ENCODE measurements around the gene RIOK3. TPM values are rescaled to one million over a fixed set of nuclear protein-coding genes. Genes with fewer than 3 reads are reported as not detected.
A peak's percentile ranks its signal among the peaks of the same experiment; 100 is the strongest.

RIOK3 gene
- total RNA-seq, 2 donors from 2014 or later: 76.6 to 165 TPM

DNA sequence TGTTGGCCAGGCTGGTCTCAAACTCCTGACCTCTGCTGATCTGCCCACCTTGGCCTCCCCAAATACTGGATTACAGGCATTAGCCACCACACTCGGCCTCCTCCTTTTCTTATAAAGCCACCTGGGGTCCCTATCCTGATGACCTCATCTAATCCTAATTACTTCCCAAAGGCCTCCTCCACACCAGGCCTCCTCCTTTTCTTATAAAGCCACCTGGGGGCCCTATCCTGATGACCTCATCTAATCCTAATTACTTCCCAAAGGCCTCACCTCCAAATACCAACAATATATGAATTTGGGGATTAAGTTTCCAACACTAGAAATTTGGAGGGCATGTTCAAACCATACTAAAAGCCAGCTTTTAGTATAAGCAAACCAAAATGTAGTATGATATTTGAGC, 40.6 kb downstream of the RIOK3 start:
- no peaks in the 10 kb centered on the region for H3K9me3 ChIP-seq
- no peaks in the 10 kb centered on the region for H3K36me3 ChIP-seq
- no peak for DNase-seq
- H3K4me3 ChIP-seq: no peak overlapping the region
- intact Hi-C loops (cut with DNase I): no loop called here
- TF ChIP-seq, protein P1, sequence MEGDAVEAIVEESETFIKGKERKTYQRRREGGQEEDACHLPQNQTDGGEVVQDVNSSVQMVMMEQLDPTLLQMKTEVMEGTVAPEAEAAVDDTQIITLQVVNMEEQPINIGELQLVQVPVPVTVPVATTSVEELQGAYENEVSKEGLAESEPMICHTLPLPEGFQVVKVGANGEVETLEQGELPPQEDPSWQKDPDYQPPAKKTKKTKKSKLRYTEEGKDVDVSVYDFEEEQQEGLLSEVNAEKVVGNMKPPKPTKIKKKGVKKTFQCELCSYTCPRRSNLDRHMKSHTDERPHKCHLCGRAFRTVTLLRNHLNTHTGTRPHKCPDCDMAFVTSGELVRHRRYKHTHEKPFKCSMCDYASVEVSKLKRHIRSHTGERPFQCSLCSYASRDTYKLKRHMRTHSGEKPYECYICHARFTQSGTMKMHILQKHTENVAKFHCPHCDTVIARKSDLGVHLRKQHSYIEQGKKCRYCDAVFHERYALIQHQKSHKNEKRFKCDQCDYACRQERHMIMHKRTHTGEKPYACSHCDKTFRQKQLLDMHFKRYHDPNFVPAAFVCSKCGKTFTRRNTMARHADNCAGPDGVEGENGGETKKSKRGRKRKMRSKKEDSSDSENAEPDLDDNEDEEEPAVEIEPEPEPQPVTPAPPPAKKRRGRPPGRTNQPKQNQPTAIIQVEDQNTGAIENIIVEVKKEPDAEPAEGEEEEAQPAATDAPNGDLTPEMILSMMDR (IDR thresholded peaks at IDR 0.05): no peak
- H3K9ac ChIP-seq (ENCODE audit: low read depth in 2 of 2, low read length in 2 of 2): no peak overlapping the region
- H3K27me3 ChIP-seq: no peaks in the 10 kb centered on the region
- H3K4me1 ChIP-seq: no peaks in the 10 kb centered on the region
- no peak overlapping the region for H3K27ac ChIP-seq

DNA sequence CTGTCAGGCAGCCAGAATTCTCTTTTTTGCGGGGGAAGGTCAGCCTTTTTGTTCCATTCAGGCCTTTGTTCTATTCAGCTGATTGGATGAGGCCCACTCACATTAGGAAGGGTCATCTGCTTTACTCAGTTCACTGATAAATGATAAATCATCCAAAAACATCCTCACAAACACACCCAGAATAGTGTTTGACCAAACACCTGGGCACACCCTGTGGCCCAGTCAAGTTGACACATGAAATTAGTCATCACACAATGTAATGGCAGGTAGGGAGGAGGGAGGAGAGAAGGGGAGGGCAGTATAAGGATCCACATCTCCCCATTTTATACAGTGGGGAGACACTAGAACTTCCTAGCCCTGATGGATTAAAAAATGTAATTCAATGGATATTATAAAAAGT, 41.9 kb downstream of the RIOK3 start:
- intact Hi-C loops (cut with DNase I): no loop called here
- Histone ChIP-seq H3K4me3 (no peak overlapping the region), H3K9me3 (no peaks in the 10 kb centered on the region), H3K4me1 (no peaks in the 10 kb centered on the region), H3K27ac (no peak overlapping the region), H3K27me3 (no peaks in the 10 kb centered on the region), H3K36me3 (no peaks in the 10 kb centered on the region), H3K9ac (ENCODE audit: low read depth in 2 of 2, low read length in 2 of 2) (no peak overlapping the region)
- TF ChIP-seq, protein P1 (IDR thresholded peaks at IDR 0.05): no peak
- DNase-seq: peak; percentile 29

DNA sequence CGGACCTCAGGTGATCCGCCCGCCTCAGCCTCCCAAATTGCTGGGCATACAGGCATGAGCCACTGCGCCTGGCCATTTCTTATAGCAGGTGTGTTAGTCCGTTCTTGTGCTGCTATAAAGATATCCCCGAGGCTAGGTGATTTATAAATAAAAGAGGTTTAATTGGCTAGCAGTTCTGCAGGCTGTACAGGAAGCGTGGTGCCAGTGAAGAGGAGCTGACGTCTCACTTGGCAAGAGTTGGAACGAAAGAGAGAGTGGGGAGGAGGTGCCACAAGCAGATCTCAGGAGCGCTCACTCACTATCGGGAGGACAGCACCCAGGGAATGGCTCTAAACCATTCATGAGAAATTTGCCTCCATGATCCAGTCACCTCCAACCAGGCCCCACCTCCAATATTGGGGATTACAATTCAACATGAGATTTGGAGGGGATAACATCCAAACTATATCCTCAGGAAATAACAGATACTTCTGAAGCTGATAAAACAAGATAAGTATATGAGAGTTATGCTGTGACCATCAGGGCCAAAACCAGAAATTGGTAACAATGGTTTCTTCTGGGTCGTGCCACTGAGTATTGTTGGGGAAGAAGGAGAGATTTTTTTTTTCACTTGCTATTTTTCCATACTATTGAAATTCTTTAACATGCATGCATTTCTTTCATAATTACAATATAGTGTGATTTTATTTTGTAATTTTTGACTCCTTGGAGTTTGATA, 42.8 kb downstream of the RIOK3 start:
- H3K36me3 ChIP-seq: no peaks in the 10 kb centered on the region
- H3K27me3 ChIP-seq: no peaks in the 10 kb centered on the region
- no peak overlapping the region for H3K4me3 ChIP-seq
- peak overlapping the region; percentile 27 for H3K27ac ChIP-seq
- intact Hi-C loops (cut with DNase I): no loop called here
- H3K9me3 ChIP-seq: no peaks in the 10 kb centered on the region
- no peak overlapping the region for H3K9ac ChIP-seq (ENCODE audit: low read depth in 2 of 2, low read length in 2 of 2)
- H3K4me1 ChIP-seq: no peaks in the 10 kb centered on the region
- TF ChIP-seq, protein P1 (IDR thresholded peaks at IDR 0.05): no peak
- DNase-seq: peak; percentile 54

DNA sequence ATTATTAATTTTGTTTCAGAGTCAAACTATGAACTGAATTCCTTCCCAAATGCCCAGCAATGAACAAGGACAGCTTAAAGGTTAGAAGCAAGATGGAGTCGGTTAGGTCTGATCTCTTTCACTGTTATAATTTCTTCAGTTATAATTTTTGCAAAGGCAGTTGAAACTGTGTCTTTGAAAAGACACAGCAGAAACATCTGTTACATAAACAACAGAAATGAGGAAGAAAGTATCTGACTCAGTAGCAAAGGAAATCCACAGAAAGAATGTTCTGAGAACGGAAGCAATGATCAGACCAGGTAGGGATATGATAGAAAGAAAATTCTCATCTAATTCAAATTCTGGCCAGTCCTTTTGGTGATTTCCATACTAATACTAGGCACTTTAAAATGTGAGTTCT, 45.0 kb downstream of the RIOK3 start:
- H3K36me3 ChIP-seq: no peaks in the 10 kb centered on the region
- no peaks in the 10 kb centered on the region for H3K27me3 ChIP-seq
- TF ChIP-seq, protein P1 (IDR thresholded peaks at IDR 0.05): no peak
- intact Hi-C loops (cut with DNase I): no loop called here
- H3K4me3 ChIP-seq: no peak overlapping the region
- H3K9me3 ChIP-seq: no peaks in the 10 kb centered on the region
- H3K4me1 ChIP-seq: no peaks in the 10 kb centered on the region
- H3K27ac ChIP-seq: no peak overlapping the region
- DNase-seq: no peak
- H3K9ac ChIP-seq (ENCODE audit: low read depth in 2 of 2, low read length in 2 of 2): no peak overlapping the region

DNA sequence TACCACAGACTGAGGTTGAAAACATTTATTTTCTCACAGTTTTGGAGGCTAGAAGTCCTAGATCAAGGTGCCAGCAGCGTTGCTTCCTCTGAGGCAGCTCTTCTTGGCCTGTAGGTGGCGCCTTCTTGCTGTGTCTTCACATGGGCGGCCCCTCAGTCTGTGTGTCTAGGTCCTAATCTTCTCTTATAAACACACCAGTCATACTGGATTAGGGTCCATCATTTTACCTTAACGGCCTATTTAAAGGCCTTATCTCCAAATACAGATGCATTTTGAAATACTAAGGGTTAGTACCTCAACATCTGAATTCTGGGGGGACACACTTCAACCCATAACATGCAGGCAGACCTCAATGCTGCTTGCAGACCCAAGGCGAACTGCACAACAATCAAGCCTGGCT, 45.8 kb downstream of the RIOK3 start:
- no peak overlapping the region for H3K27ac ChIP-seq
- intact Hi-C loops (cut with DNase I): no loop called here

More for the DNA sequence above, 45.8 kb downstream of the RIOK3 start:
- Histone ChIP-seq H3K27me3 (no peaks in the 10 kb centered on the region), H3K36me3 (no peaks in the 10 kb centered on the region), H3K4me1 (no peaks in the 10 kb centered on the region), H3K4me3 (no peak overlapping the region), H3K9ac (ENCODE audit: low read depth in 2 of 2, low read length in 2 of 2) (no peak overlapping the region), H3K9me3 (no peaks in the 10 kb centered on the region)
- DNase-seq: peak; percentile 70
- TF ChIP-seq, protein P1 (IDR thresholded peaks at IDR 0.05): peak; percentile 76
